GOT3 (cell line): Measurements from ENCODE around the gene CMTM3.

Source experiments
- DNase-seq: peaks from one replicate; lab custom pipeline; 2025; ENCODE audit warnings: mixed read lengths; lab: John Stamatoyannopoulos, UW

The CMTM3 gene

GRCh38 chr16:66662445-66663194 lies 58.1 kb downstream of the CMTM3 start:
- DNase-seq: no peak
